Suppressor macrophage treated with lipopolysaccharide for 4 hours (primary cell): ENCODE measurements around the gene SRI.

Experiments used
- DNase-seq: peaks from one replicate; pipeline ENCODE4 v3.0.0-alpha.2; 2020

SRI gene

DNA sequence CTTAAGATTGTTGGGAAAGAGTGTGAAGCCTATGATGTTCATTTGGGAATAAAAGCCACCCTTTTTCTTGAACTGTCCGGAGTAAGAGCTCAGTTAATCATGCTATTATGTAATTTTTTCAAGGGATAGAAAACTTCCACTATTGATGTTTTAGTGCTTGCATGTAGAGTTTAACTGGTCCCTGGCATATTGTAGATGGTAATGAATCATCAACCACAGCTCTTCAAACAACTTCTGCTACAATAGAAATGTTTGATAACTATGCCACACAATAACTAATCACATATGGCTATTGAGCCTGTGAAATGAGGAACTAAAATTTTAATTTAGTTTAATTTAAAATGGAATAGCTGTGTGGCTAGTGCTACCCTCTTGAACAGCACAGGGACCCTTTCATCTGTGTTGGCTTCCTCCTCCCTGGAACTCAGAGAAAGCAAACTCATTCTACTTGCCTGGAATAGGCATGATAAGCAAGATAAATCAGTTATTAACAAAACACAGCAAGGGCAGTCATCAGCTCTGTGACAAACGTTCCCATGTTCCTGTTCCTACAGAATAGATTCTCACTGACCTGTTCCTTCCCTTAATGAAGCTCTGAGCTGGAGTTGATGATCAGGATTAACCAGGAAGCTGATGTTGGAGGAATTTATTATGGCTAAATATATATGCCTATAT is 4.9 kb upstream of the SRI start:
- DNase-seq, result peak; percentile 56

- no peak for DNase-seq
Observed at GRCh38 chr7:88223265-88223664, 3.4 kb upstream of the SRI start.

- DNase-seq, result peak; percentile 84
Observed at GRCh38 chr7:88218836-88219605, 817 bp downstream of the SRI start.

DNA sequence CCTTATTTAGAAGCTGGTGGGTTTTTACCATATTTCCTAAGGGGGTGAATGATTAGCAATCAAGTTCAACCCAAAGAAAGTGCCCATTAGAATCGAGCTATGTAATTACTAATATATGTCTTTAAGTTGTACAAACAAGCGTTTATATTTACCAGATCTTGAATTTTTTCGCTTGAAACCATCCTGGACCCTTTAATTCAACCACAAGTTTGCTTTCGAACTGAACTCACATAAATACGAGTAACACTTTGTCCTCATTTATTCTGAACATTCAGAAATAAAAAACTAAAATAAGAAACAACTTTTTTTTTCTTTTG is 1.5 kb downstream of the SRI start:
- no peak for DNase-seq

GRCh38 chr7:88217675-88218428 is 2.0 kb downstream of the SRI start:
- DNase-seq, result peak; percentile 82

- DNase-seq, result no peak
Observed at GRCh38 chr7:88216276-88216675, 3.6 kb downstream of the SRI start.

DNA sequence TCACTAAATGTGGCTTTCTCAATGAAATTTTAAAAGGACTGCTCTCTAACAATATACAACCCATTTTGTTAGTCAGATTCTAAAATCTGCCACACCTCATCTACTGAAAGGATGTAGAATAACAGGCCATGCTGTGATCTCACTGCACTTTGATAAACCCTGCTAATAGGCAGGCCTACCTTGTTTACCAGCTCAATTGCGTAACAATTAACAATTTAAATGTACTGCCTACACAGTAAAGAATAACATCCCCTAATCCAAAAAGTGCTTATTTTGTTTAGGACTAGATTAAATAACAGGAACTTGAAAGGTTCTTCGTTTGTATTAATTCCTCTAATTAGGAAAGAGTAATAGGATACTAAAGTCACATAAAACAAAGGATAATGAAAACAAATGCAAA is 4.5 kb downstream of the SRI start:
- DNase-seq, result no peak

- no peak for DNase-seq
Observed at GRCh38 chr7:88214456-88214855, 5.4 kb downstream of the SRI start.

DNA sequence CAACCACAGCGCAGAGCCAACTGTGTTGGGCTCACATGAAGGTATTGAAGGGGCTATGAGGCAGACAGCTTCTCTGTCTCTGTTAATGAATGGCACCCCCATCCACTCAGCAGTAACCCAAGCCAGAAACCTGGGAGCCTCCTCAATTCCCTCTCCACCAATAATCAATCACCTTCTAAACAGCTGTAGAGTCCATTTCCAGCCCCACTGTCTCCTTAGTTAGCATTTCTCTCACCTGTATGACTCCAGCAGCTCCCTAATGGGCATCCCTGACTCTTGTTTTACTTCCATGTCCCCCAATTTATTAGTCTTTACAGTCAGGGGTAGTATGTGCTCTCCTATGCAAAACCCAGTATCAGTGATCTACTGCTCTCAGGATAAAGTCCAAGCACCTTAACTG is 6.9 kb downstream of the SRI start:
- DNase-seq, result no peak

- DNase-seq, result no peak
Observed at GRCh38 chr7:88208521-88208920, 11.3 kb downstream of the SRI start.

DNA sequence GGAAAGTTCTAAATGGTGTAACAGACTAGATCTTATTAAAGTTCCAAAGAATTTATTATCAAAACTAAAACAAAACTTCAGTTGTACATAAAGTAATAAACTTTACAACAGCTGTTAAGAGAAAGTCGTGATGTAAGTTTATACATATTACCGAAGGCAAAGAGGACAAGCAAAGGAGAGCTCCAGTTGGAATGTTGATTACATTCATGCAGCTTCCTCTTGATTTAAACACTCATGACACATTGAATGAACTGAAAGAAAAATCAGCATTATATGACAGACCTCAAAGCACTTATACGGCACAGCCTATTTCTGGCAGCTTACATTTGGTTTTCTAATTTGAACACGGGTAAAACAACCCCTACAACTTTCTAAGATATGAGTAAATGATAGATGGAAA is 13.6 kb downstream of the SRI start:
- DNase-seq, result no peak

DNA sequence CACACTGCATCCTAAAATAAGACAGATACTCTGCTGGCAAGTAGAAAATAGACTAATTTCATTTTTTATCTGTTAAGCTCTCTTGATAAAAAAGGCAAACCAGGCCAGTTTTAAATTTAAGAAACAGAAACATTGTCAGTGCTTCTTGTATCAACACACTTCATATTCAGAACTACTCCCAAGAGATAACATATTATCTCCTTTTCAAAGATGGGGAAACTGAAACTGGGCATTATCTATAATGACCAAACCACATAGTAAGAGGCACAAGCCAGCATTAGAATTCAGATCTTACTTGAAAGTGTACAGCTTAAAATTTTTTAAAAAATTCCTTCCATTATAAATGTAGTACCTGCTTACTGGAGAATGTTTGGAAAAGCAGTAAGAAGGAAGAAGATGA is 14.7 kb downstream of the SRI start:
- DNase-seq, result no peak

DNA sequence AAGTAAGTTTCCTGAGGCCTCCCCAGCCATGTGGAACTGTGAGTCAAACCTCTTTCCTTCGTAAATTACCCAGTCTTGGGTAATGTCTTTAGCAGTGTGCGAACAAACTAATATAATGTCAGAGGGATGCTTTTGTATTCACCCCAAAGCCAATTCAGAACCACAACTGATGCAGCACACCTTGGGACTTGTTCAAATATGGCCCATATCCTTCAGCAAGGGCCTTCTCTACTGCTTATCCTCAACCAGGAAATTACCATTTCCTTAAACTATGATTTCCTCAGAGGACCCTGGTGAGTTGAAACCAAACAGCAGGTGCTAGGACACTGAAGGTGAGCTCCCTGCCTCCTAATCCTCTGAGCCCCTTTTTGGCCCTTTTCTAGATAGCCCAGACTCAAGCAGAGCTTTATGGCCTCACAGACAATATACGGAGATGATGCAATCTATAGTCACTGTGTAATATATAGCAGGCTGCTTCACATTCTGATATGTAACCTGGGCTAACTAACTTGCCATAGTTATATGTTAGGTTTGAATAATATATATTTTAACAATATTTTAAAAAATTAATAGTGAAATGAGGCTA is 15.2 kb downstream of the SRI start:
- DNase-seq, result no peak

GRCh38 chr7:88203401-88203800 is 16.4 kb downstream of the SRI start:
- no peak for DNase-seq

DNA sequence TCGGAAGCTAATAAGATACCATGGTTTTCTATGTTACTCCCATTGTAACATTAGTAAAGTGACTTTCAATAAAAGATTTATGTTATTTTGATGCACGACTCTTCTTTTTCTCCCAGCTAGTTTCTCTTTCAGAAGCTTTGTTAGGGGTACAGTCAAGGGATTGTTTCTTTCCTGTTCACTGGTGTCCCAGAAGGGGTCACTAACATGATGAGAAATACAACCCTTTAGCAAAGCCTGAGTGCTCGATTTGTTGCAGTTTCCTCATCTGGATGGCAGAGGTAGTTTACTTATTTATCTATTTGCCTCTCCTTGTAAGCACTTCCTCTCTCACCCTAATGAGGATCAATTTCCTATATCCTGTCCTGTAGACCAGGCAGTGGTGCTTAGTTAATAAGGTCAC is 17.0 kb downstream of the SRI start:
- no peak for DNase-seq

GRCh38 chr7:88202278-88202677 is 17.6 kb downstream of the SRI start:
- DNase-seq, result no peak

DNA sequence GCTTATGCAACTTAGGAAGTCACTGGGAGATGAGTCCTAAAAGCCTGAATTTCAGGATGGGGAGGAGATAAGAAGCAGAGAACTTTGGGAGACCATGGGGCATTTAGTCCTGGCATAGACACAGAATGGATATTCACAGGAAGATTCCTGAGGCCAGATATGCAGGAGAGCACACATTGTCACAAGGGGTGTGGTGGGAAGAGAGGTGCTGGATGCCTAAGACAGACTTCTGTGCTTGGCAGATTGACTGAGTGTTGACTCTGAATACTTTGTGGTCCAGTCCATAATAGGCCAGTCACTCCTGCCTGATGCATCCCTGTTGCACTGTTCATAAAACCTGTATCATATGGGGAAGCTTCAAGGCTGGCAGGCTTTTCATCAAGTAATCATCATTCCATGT is 18.5 kb downstream of the SRI start:
- DNase-seq, result no peak

GRCh38 chr7:88200789-88201188 is 19.0 kb downstream of the SRI start:
- no peak for DNase-seq

GRCh38 chr7:88200261-88200660 is 19.6 kb downstream of the SRI start:
- no peak for DNase-seq

DNA sequence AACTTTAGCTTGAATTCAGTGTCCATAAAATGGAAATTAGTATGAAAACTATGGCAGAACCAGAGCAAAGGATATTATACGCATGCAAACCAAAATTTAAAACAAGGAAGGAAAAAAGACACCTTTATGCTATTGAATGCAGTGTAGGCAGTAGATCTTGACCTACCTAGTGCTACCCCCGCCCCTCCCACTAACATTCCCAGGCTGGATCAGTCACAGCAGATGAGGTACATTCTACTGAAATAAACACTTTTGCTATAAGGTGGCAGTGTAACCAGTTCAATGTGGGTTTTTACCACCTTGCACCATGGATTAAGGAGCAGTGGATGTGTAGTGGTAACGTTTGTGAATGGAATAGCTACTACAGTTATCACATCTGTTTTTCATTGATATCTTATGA is 27.9 kb downstream of the SRI start:
- DNase-seq, result no peak

GRCh38 chr7:88185650-88186049 is 34.2 kb downstream of the SRI start:
- no peak for DNase-seq

GRCh38 chr7:88184848-88185304 is 35.0 kb downstream of the SRI start:
- no peak for DNase-seq

GRCh38 chr7:88183051-88183450 is 36.8 kb downstream of the SRI start:
- no peak for DNase-seq

DNA sequence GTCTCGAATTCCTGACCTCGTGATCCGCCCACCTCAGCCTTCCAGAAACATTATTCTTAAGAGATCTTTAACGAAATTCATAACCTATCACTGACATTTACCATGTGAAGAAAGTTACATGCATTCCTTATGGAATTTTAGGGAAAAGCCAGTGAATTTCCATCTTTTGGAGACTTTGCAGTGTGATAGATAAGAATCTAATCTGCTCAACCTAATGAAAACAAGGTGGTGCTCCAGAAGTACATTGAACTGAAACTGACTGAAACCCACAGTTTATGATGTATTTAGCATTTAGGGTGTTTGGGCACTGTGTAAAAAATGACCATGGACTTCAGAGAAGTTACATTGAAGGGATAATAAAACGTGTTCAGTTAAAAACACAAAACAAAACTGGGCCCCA is 43.6 kb downstream of the SRI start:
- DNase-seq, result no peak
